A549 treated with AZD9567 at 1 μM for 4 hours (cell line): ENCODE data around the gene CARD16. TPM values are rescaled to one million over a fixed set of nuclear protein-coding genes. Genes with fewer than 3 reads are reported as not detected.

Experiments used
- total RNA-seq: library from RNA; stranded (reverse); fragments of 200-300 nt; extraction: Qiagen RNA extraction; gene quantifications from 5 replicates; pipeline ENCODE4 v1.2.3, GENCODE V29; 2022; ENCODE audit not compliant: insufficient read depth

Gene CARD16
- total RNA-seq, result not detected in 5 replicates

GRCh38 chr11:105044557-105045524 is at the start of gene CARD16:
TSS of gene CARD16 (minus strand) at chr11:105045335. CDS start at chr11:105045297, 38 bp downstream.

GRCh38 chr11:105034813-105035620 is 10.1 kb downstream of the CARD16 start, which contains the start of gene CASP1:
TSS of gene CASP1 (minus strand) at chr11:105035144. CDS start at chr11:105035113, 31 bp downstream.

GRCh38 chr11:105023003-105023402 is 22.1 kb downstream of the CARD16 start, which contains the start of gene CASP5:
TSS of gene CASP5 (minus strand) at chr11:105023168. CDS start at chr11:105023136, 32 bp downstream.

Other genes starting within 250 kb of the CARD16 start
- gene CASP12, start 146.9 kb downstream of the CARD16 start, total RNA-seq, result not detected in 5 replicates
- gene CASP4, start 76.8 kb downstream of the CARD16 start, total RNA-seq, result 3.8 to 8.0 TPM (median 4.3 TPM) in 5 replicates
- gene CASP5, start 22.2 kb downstream of the CARD16 start, total RNA-seq, result not detected in 5 replicates
- 0.24 to 0.28 TPM in 2 of 5 replicates, not detected in the others for gene CASP1, start 10.2 kb downstream of the CARD16 start, total RNA-seq
- not detected in 5 replicates for gene CARD18, start 94.4 kb upstream of the CARD16 start, total RNA-seq